Esophagus squamous epithelium (tissue), 4 donors: Measurements from ENCODE around the gene ARID2.

Experiments used
- POLR2A ChIP-seq, 4 donors: fragments of 450-650 bp; IDR thresholded peaks; one replicate each; pipeline ENCODE4 v1.6.1; 2017; ENCODE audit warnings: antibody characterized with exemption in 4 of 4, mild to moderate bottlenecking in 4 of 4, moderate library complexity in 3 of 4
- TF ChIP-seq, protein P1 (sequence below), 6 experiments: fragments of 450-650 bp in 4 of 6; fragments of 200-600 bp in 2 of 6; sonication (generic) in 2 of 6; IDR thresholded peaks; one replicate each; pipeline ENCODE4 v1.5.1; 2016 to 2019; ENCODE audit warnings: antibody characterized with exemption in 6 of 6, mild to moderate bottlenecking in 4 of 6, moderate library complexity in 4 of 6

GRCh38 chr12:45775964-45776363, 46.5 kb downstream of the ARID2 start:
- TF ChIP-seq, protein P1, sequence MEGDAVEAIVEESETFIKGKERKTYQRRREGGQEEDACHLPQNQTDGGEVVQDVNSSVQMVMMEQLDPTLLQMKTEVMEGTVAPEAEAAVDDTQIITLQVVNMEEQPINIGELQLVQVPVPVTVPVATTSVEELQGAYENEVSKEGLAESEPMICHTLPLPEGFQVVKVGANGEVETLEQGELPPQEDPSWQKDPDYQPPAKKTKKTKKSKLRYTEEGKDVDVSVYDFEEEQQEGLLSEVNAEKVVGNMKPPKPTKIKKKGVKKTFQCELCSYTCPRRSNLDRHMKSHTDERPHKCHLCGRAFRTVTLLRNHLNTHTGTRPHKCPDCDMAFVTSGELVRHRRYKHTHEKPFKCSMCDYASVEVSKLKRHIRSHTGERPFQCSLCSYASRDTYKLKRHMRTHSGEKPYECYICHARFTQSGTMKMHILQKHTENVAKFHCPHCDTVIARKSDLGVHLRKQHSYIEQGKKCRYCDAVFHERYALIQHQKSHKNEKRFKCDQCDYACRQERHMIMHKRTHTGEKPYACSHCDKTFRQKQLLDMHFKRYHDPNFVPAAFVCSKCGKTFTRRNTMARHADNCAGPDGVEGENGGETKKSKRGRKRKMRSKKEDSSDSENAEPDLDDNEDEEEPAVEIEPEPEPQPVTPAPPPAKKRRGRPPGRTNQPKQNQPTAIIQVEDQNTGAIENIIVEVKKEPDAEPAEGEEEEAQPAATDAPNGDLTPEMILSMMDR (IDR thresholded peaks at IDR 0.05), result no peak
- TF ChIP-seq POLR2A (IDR thresholded peaks at IDR 0.05), result no peak
